ENCODE results near the gene CORO2B. TPM values are rescaled to one million over a fixed set of nuclear protein-coding genes. Genes with fewer than 3 reads are reported as not detected.

CORO2B gene
- total RNA-seq, 1 experiment from 2014 or later: 0.59 TPM

DNA sequence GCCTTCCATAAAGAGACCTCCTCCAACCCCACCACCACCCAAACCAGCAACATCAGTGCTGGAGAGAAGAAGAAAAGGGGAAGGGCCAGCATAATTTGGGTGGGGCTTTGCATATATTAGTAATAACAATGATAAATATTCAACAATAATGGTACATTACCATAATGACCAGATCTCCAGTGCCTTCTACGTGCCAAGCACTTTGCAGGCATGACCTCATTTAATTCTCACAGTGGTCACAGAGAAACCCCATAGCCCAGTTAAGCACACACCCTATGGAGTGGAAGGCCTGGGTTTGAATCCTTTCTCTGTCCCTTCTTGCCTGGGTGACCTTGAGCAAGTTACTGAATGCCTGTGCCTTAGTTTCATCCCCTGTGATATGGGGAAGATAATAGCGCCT is 49.2 kb downstream of the CORO2B start:
- no peaks in the 10 kb centered on the region for H3K27me3 ChIP-seq (ENCODE audit: insufficient read depth, low read depth)
- no TSS peak for BruUV-seq (replicated peaks)
- no peak for DNase-seq
- no peak overlapping the region for H3K27ac ChIP-seq
- no peak overlapping the region for H2AFZ ChIP-seq
- intact Hi-C loops (cut with micrococcal nuclease; ENCODE audit: unreplicated experiment): no loop called here
- no peak overlapping the region for H3K4me2 ChIP-seq
- TF ChIP-seq, protein P1, sequence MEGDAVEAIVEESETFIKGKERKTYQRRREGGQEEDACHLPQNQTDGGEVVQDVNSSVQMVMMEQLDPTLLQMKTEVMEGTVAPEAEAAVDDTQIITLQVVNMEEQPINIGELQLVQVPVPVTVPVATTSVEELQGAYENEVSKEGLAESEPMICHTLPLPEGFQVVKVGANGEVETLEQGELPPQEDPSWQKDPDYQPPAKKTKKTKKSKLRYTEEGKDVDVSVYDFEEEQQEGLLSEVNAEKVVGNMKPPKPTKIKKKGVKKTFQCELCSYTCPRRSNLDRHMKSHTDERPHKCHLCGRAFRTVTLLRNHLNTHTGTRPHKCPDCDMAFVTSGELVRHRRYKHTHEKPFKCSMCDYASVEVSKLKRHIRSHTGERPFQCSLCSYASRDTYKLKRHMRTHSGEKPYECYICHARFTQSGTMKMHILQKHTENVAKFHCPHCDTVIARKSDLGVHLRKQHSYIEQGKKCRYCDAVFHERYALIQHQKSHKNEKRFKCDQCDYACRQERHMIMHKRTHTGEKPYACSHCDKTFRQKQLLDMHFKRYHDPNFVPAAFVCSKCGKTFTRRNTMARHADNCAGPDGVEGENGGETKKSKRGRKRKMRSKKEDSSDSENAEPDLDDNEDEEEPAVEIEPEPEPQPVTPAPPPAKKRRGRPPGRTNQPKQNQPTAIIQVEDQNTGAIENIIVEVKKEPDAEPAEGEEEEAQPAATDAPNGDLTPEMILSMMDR (conservative IDR thresholded peaks at IDR 0.05): no peak
- no peak for TF ChIP-seq EZH2 (IDR thresholded peaks at IDR 0.05; ENCODE audit: low read depth)
- H3K4me3 ChIP-seq: no peak overlapping the region
- no peaks in the 10 kb centered on the region for H4K20me1 ChIP-seq (ENCODE audit: insufficient read depth)
- ChIA-PET CTCF (no interaction called here), POLR2A (ENCODE audit: unreplicated experiment) (no interaction called here)
- no peaks in the 10 kb centered on the region for H3K9me3 ChIP-seq (ENCODE audit: insufficient read depth, low read depth)
- no peaks in the 10 kb centered on the region for H3K36me3 ChIP-seq (ENCODE audit: low read depth)
- no peaks in the 10 kb centered on the region for H3F3A ChIP-seq (ENCODE audit: insufficient read depth, low read depth)
- no peaks in the 10 kb centered on the region for H3K79me2 ChIP-seq (ENCODE audit: low read depth)
- H3K9me2 ChIP-seq (ENCODE audit: insufficient read depth): no peaks in the 10 kb centered on the region
- H3K4me1 ChIP-seq (replicated peaks; ENCODE audit: insufficient read depth): no peaks in the 10 kb centered on the region

- CTCF ChIA-PET: interaction anchor here (0.6 kb wide), 1 partner anchor 77 kb away, joined by 7 read pairs; no protein-coding TSS in a partner anchor
- Histone ChIP-seq H2AFZ (no peak overlapping the region), H3K4me2 (no peak overlapping the region), H4K20me1 (ENCODE audit: insufficient read depth) (no peaks in the 10 kb centered on the region), H3K27ac (no peak overlapping the region), H3K4me1 (replicated peaks; ENCODE audit: insufficient read depth) (no peaks in the 10 kb centered on the region), H3K4me3 (no peak overlapping the region), H3K9me3 (ENCODE audit: insufficient read depth, low read depth) (no peaks in the 10 kb centered on the region), H3F3A (ENCODE audit: insufficient read depth, low read depth) (no peaks in the 10 kb centered on the region), H3K27me3 (ENCODE audit: insufficient read depth, low read depth) (no peaks in the 10 kb centered on the region), H3K9me2 (ENCODE audit: insufficient read depth) (no peaks in the 10 kb centered on the region), H3K36me3 (ENCODE audit: low read depth) (no peaks in the 10 kb centered on the region), H3K79me2 (ENCODE audit: low read depth) (no peaks in the 10 kb centered on the region)
- no peak for DNase-seq
- TF ChIP-seq EZH2 (IDR thresholded peaks at IDR 0.05; ENCODE audit: low read depth): no peak
- TF ChIP-seq, protein P1 (conservative IDR thresholded peaks at IDR 0.05): no peak
- POLR2A ChIA-PET (ENCODE audit: unreplicated experiment): no interaction called here
- intact Hi-C loops (cut with micrococcal nuclease; ENCODE audit: unreplicated experiment): no loop called here
- BruUV-seq (replicated peaks): no TSS peak
Observed at GRCh38 chr15:68629519-68630210, 50.9 kb downstream of the CORO2B start.

GRCh38 chr15:68630211-68630555 is 51.4 kb downstream of the CORO2B start:
- ChIA-PET POLR2A (ENCODE audit: unreplicated experiment) (no interaction called here), CTCF (no interaction called here)
- Histone ChIP-seq H3K9me3 (ENCODE audit: insufficient read depth, low read depth) (no peaks in the 10 kb centered on the region), H3K4me3 (no peak overlapping the region), H3K79me2 (ENCODE audit: low read depth) (no peaks in the 10 kb centered on the region), H4K20me1 (ENCODE audit: insufficient read depth) (no peaks in the 10 kb centered on the region), H2AFZ (no peak overlapping the region), H3K27ac (no peak overlapping the region), H3K36me3 (ENCODE audit: low read depth) (no peaks in the 10 kb centered on the region), H3K4me2 (no peak overlapping the region), H3F3A (ENCODE audit: insufficient read depth, low read depth) (no peaks in the 10 kb centered on the region), H3K9me2 (ENCODE audit: insufficient read depth) (no peaks in the 10 kb centered on the region), H3K4me1 (replicated peaks; ENCODE audit: insufficient read depth) (no peaks in the 10 kb centered on the region), H3K27me3 (ENCODE audit: insufficient read depth, low read depth) (no peaks in the 10 kb centered on the region)
- intact Hi-C loops (cut with micrococcal nuclease; ENCODE audit: unreplicated experiment): no loop called here
- no peak for TF ChIP-seq EZH2 (IDR thresholded peaks at IDR 0.05; ENCODE audit: low read depth)
- TF ChIP-seq, protein P1 (conservative IDR thresholded peaks at IDR 0.05): no peak
- no peak for DNase-seq
- no TSS peak for BruUV-seq (replicated peaks)

Measured in PC-9 (cell line).